CD4-positive, alpha-beta T cell treated with Interferon alpha-2 for 1 hour (primary cell): Measurements from ENCODE around the gene ITPR1.

Experiments used
- DNase-seq, 2 donors: peaks; one replicate each; pipeline ENCODE4 v3.0.0-alpha.2; 2020 to 2022

The ITPR1 gene

GRCh38 chr3:4655145-4656045 lies 162.2 kb downstream of the ITPR1 start:
- DNase-seq: no peak

- DNase-seq: no peak
Measured at GRCh38 chr3:4656059-4656458, 162.9 kb downstream of the ITPR1 start.

- no peak for DNase-seq
Measured at GRCh38 chr3:4656626-4657328, 163.6 kb downstream of the ITPR1 start.

- no peak for DNase-seq
Measured at GRCh38 chr3:4660936-4661335, 167.8 kb downstream of the ITPR1 start.

- no peak for DNase-seq
Measured at GRCh38 chr3:4664412-4664811, 171.3 kb downstream of the ITPR1 start.

GRCh38 chr3:4665197-4665596 lies 172.0 kb downstream of the ITPR1 start:
- DNase-seq: no peak

GRCh38 chr3:4666071-4666470 lies 172.9 kb downstream of the ITPR1 start:
- no peak for DNase-seq

- no peak for DNase-seq
Measured at GRCh38 chr3:4670352-4670751, 177.2 kb downstream of the ITPR1 start.

- no peak for DNase-seq
Measured at GRCh38 chr3:4672725-4673275, 179.7 kb downstream of the ITPR1 start.

- DNase-seq: no peak
Measured at GRCh38 chr3:4674216-4674615, 181.1 kb downstream of the ITPR1 start.

- DNase-seq: no peak
Measured at GRCh38 chr3:4675704-4676103, 182.6 kb downstream of the ITPR1 start.

- no peak for DNase-seq
Measured at GRCh38 chr3:4678320-4678719, 185.2 kb downstream of the ITPR1 start.

- no peak for DNase-seq
Measured at GRCh38 chr3:4680227-4680691, 187.1 kb downstream of the ITPR1 start.

- no peak for DNase-seq
Measured at GRCh38 chr3:4680871-4681300, 187.7 kb downstream of the ITPR1 start.

- DNase-seq: no peak
Measured at GRCh38 chr3:4681301-4681700, 188.2 kb downstream of the ITPR1 start.

GRCh38 chr3:4684117-4684516 lies 191.0 kb downstream of the ITPR1 start:
- no peak for DNase-seq

GRCh38 chr3:4684976-4685375 lies 191.8 kb downstream of the ITPR1 start:
- DNase-seq: no peak

- no peak for DNase-seq
Measured at GRCh38 chr3:4685673-4686345, 192.7 kb downstream of the ITPR1 start.

GRCh38 chr3:4686619-4687018 lies 193.5 kb downstream of the ITPR1 start:
- DNase-seq: no peak

- DNase-seq: no peak
Measured at GRCh38 chr3:4687167-4687566, 194.0 kb downstream of the ITPR1 start.

GRCh38 chr3:4687596-4687995 lies 194.4 kb downstream of the ITPR1 start:
- DNase-seq: no peak

GRCh38 chr3:4688411-4688810 lies 195.3 kb downstream of the ITPR1 start:
- DNase-seq: no peak

GRCh38 chr3:4689021-4689420 lies 195.9 kb downstream of the ITPR1 start:
- no peak for DNase-seq
